Stimulated activated CD8-positive, alpha-beta memory T cell treated with anti-CD3 and anti-CD28 coated beads, Interleukin-15, amount 100 ng/mL, for 24 hours (primary cell): ENCODE data around the gene ETV6.

Source experiments
- DNase-seq: peaks from one replicate; pipeline ENCODE4 v3.0.0-alpha.2; 2020; ENCODE audit warnings: low read depth

The ETV6 gene

DNA sequence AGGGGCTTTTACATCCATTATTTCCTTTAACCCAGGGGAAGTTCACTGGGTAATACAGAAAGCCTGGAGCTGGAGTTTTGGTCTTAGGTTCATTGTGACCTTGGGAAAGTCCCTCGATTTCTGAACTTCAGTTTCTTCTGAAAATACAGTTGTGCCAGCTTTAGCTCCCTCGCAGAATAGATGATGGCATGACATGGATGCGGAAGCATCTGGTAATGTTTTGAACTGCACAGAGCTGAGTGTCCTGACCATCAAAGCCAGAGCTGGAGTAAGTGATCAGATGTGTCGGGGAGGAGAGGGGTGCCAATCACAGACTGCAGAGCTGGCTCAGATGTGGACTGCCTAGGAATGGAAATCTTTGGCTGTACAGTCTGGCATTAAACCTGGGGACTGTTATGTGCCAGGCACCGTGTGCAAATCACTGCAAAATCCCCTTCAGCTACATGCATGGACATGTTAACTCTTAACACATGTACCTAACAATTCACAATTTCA lies 180.9 kb downstream of the ETV6 start:
- DNase-seq: no peak

DNA sequence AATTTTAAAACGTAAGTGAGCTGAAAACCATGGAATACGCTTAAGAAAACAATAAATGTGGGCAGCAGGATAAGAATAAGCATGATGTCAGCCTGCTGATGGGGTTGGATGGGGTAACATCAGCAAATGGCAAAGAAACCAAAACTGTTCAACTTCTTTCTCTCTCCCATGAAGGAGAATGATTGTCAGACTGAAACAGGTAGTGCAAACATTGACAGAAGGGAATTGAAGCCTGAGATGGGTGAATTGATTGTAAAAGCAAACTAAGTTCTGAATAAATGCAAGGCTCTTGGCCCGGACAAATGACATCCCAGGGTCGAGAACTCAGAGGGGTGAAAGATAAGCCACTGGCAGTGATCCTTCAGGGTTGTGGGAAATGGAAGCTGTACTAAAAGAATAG lies 182.6 kb downstream of the ETV6 start:
- no peak for DNase-seq

DNA sequence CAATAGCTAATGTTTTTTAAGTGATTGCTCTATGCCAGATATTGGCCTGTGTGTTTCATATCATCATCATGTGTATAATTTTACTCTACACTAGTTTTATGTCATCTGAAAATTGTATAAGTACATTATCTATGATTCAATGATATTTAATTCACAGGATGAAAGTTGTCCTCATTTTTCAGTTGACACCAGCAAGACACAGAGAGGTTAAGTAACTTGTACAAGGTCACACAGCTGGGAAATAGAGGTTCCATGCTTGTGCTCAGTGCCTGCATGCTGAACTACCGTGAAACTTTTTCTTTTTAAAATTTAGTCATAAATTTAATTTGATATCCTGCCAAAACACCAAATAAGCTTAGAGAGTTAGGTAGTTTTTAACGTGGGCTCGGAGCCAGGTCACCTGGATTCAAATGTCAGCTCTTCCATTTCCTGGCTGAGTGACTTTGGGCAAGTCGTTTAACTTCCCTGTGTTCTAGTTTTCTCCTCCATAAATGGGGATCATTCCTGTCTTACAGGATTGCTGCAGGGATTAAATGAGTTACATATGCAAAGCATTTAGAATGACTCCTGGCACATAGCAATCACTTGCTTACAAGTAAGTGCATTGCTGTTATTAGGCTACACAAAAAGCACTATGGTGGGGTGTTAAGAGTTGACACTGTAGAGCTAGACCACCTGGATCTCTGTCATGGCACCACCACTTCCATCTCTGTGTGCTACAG lies 183.9 kb downstream of the ETV6 start:
- no peak for DNase-seq

DNA sequence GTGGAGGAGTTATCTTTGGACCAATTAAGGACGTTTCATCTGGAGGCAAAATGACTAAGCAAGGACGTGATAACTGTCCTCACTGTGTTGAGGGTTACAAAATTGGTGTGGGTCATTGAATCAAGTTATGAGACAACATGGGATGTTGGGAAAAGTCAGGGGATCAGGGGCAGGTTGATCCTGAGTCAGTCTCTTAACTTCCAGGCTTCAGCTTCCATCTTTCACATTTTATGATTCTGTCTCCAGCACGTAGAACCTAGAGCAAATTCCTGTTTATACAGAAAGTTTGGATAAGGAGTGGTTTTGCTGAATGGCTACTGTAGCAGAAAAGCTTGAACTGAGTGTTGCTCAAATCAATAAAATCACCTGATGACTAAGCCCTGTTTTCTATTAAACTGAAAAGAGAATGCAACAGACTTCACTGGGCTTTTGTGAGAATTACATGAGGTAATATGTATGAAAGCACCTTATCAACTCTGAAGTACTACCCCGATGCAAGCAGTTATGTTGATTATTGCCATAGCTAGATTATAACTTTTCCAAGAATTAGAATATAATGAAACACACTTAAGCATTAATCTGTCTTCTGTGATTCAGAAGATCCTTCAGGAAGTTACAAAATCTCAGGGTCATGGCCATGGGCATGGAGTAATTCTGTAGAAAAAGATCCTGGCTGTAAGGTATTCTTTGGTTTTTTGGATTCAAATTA lies 184.8 kb downstream of the ETV6 start:
- no peak for DNase-seq

- no peak for DNase-seq
Observed at GRCh38 chr12:11834931-11835330, 185.5 kb downstream of the ETV6 start.

DNA sequence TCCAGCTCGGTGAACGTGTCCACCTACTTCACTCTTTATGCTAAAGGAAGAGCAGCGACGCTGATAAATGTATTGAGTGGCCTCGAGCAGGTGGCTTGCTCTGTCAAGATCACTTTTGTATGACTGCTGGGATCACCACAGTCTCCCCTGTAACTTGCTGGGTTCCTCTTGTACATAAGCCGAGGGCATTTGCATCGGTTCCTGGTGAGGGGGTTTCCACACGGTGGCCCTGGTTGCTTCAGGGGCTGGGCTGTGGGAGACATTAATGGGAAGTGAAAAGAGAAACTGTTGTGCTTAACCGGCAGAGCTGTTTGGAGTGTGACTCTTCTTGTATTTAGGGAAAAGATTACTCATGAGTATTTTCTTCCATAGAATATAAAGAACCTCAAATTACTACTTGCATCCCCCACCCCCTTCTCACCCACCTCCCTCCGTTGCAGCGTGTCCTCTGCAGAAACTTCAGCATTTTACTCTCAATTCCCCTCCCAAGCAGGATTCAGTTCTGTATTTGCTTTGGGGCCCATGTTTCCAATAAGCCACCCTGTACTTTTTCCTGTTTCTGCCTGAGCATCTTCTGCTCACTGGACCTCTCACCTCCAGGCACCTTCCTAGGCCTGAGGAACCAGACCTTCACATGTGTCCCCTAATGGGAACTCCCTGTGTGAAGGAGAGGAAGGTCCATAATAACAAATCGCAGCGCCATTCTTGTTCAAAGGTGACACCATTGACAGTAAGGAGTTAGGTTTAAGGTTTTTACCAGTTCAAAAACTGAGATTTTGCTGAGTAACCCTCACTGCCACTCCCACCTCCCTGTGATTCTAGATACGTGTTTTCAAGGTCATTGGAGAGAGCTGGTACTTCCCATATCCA lies 187.0 kb downstream of the ETV6 start:
- no peak for DNase-seq

GRCh38 chr12:11837216-11837934 lies 187.9 kb downstream of the ETV6 start:
- DNase-seq: no peak

DNA sequence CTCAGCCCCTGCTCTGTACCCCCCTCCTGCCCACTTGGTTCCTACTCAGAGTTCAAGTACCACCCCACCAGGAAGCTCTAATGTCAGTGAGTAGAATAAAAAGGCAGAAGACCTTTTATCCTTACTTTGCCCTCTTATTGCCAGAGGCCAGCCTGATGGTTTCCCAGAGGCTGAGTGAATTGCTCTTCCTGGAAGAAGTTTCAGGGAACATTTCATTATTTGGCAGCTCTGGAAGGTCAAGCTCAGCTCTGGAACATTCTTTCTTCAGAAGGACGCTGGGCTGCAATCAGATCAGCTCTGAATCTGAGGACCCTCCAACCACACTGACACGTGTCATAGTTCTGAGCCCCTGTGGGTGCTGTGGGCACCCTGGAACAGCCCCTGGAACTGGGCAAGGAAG lies 188.9 kb downstream of the ETV6 start:
- no peak for DNase-seq

DNA sequence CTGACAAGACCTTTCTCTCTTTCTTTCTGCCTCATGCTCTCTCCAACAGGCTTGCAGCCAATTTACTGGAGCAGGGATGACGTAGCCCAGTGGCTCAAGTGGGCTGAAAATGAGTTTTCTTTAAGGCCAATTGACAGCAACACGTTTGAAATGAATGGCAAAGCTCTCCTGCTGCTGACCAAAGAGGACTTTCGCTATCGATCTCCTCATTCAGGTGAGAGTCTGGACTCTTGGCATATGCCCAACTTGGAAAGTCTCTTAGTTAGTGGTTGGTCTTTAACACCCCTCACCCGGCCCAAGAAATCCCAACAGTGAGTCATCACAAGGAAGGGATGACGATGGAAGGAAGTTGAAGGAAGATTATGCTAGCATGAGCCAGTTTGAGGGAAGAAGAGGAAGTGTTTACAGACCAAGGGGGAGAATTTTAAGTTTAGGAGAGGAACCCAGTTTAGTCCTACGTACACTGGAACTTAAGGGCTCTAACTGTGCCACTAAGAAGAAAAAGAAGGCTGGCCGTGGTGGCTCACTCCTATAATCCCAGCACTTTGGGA lies 189.7 kb downstream of the ETV6 start:
- no peak for DNase-seq

DNA sequence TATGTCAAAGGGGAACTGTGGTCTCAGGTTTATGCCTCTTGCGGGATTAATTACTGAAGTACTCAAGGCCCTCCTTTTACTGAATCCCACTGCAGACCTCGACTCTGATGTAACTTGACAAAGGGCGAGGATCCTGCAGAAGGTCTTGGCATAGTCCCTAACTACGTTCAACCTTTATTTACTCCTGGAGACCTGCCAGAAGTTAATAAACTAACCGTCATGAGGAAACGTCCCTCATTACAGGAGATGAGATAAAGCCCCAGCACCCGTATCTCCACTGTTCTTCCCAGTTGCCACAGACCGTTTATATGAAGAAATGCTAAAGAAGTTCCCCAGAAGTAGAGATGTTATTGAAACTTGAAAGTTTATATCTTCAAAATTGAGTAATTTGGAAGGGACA lies 190.9 kb downstream of the ETV6 start:
- DNase-seq: no peak

DNA sequence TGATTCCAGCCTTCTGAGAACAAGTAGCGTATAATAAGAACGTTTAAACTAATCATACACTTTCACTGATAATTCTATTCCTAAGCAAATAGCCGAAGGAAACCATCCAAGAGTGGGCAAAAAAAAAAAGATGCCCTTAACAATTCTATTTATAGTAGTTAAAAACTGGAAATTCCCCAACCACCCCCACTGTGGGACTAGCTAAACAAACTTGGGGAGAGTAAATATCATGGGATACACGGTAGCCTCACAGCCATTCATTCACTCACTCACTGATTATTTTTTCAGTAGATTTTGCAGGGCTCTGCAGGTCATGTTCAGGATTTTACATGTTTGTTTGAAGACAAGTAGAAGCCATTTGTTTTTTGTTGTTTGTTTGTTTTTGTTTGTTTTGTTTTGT lies 197.0 kb downstream of the ETV6 start:
- no peak for DNase-seq

- DNase-seq: no peak
Observed at GRCh38 chr12:11847539-11847938, 198.1 kb downstream of the ETV6 start.

DNA sequence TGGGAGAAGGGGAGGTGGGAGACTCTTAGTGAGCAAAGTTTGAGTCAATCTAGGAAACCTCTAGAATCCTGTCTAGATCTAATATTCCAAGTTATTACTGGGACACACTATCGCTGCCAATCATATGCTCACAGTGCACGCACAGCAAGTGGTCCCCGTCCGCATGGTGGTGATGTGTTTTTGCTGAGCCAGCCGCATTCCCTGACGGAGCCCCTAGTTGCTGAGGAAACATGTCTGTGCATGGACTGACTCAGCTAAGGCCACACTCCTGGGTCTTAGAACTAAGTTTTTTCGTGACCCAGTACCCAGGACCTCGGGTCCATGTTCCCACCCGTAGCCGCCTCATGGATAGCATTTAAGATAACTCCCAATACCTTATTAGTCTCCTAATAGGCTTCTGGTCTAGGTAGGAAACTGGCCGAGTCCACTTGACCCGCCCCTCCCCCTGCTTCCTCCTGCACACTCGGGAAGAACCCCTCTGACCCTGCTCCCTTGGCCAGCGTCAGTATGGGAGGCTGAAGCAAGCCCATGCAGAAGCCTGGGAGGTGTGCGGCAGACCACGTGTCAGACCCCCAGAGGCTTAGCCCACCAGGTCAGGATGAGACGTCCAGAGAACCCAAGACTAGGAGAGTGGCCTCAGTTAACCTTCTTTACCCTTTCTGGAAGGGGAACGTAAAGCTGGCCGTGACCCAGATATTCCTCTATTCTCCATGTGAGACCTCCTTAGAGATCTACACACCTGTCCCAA lies 200.5 kb downstream of the ETV6 start:
- DNase-seq: no peak

GRCh38 chr12:11853126-11853525 lies 203.7 kb downstream of the ETV6 start:
- no peak for DNase-seq

- DNase-seq: no peak
Observed at GRCh38 chr12:11854011-11854499, 204.6 kb downstream of the ETV6 start.

GRCh38 chr12:11855983-11856374 lies 206.5 kb downstream of the ETV6 start:
- no peak for DNase-seq

DNA sequence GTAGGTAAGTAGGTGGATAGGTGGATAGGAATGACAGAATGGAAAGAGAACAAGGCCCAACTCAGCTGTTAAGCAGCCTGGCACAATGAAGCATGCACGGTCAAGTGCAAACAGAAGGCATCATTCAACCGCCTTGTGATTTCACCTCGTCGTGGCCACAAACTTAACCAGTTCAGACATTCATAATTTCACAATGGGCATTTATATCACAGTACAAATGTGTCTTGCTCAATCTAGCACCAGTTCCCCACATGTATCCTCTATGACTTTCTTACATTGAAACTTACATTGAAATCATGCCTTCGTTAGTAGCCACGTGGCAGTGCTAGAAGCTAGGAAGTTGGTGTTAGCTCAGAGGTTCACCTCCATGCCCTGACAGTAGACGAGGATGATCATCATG lies 207.5 kb downstream of the ETV6 start:
- DNase-seq: no peak

DNA sequence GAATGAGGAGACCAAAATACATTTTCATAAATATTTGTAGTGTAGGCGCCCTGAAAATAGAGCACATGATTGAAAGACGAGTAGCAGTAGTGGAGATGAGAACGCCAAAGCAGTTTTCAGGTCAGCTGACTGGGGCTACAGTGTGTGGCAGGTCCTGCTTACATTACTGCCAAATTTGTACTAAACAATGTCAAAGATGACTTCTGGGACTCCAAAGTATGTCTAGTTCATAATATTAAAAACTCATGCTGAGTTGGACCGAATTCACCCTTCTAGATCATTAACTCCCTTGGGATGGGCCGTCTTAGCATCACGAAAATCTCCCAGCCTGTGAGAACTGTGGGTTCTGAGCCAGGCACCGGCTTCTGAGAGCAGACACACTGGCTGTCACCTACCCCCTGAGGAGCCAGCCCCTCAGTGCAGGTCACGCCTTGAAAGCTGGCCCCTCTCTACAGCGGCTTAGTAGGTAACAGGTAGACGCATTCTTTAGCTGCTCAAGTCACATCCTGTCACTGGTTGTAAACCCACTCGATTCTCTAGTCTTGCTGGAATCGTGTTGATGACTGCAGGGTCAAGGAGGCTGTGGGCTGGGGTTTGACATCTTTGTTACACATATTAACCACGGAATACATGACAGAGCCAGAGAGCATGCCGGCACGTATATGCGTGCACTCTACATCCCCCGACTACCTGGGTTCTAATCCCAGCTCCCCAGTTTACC lies 210.4 kb downstream of the ETV6 start:
- no peak for DNase-seq

DNA sequence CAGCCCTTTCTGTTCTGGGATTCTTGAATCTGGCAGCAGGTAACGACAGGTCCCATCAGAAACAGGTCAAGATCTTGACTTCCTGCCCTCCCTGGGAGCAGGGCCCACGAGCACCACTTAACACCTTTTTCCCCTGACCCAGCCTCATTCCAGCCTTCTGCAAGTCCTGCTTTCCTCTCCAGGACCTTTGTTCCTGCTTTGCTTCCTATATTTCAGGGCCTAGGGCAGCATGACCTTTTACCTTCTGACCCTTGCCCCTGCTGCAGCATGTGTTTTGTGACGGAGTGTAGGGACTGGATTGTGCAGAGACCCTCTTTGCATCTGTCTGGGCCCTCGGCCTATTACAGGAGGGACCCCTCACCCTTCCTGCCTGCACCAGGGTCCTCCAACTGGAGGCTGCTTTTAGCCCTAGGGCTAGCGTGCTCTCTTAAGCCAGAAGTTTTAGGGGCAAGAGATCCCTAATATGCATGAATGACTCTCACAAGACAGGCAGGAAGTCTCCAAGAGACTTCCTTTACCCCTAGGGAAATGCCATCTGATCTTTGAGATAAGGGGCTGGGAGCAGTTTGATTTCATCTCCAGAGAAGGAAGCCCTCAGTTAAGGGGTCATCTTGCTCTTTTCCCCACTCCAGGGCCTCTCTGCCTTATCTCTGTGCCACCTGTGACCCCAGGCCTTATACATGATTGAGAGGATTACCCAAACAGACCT lies 211.8 kb downstream of the ETV6 start:
- DNase-seq: no peak
